ENCODE results near the gene FASTKD3. TPM values are rescaled to one million over a fixed set of nuclear protein-coding genes. Genes with fewer than 3 reads are reported as not detected.
"Not testable (repeated sequence)": the region's sequence is repeated elsewhere in the genome, so short reads cannot be mapped to it uniquely, and the experiment has no call there.

FASTKD3 gene
- total RNA-seq, 1 experiment from 2014 or later: 14.2 TPM

DNA sequence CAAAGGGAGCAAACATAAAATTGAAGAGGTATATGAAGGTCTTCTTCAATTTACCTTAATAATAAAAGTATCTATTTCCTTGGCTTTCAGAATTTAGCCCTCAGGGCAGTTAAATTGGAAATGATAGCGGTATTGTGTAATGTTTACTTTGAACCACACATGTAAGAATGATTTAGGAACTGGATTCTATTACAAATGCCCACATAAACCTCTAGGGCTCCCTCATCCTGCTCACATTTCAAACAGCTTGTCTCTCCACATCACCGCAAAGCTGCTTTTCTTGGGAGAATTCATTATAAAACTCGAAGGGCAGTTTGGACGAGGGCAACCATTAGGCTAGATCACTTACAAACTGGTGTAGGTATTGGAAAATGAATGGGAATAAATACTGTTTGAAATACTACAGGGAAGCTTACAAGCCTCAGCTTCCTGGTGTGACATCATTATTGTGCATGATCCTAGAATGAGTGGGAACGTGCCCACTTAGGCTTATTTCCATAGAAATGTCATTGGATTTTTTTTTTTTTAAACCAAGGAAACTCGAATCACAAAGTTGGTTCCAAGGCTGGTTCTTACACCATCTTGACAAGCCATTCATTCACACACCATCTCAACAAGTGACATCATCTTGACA, 47.5 kb upstream of the FASTKD3 start:
- ChIA-PET POLR2A (no interaction called here), CTCF (no interaction called here)
- H3K27me3 ChIP-seq (replicated peaks; ENCODE audit: control insufficient read depth, insufficient read depth, low read length): no peaks in the 10 kb centered on the region
- no peak overlapping the region for H3K27ac Mint-ChIP-seq (ENCODE audit: unreplicated experiment)
- H3K27me3 Mint-ChIP-seq (ENCODE audit: insufficient read depth, unreplicated experiment): no peaks in the 10 kb centered on the region
- no peaks in the 10 kb centered on the region for H3K4me1 ChIP-seq
- no peak overlapping the region for H3K4me3 Mint-ChIP-seq (ENCODE audit: unreplicated experiment)
- no peaks in the 10 kb centered on the region for H3K36me3 Mint-ChIP-seq (ENCODE audit: insufficient read depth, unreplicated experiment)
- BruUV-seq (replicated peaks): no TSS peak
- intact Hi-C loops (cut with micrococcal nuclease; ENCODE audit: unreplicated experiment): no loop called here
- H3K4me1 Mint-ChIP-seq (ENCODE audit: low read depth, unreplicated experiment): no peaks in the 10 kb centered on the region
- H3K36me3 ChIP-seq (ENCODE audit: control insufficient read depth, insufficient read depth, low read length): no peaks in the 10 kb centered on the region
- TF ChIP-seq, protein P1, sequence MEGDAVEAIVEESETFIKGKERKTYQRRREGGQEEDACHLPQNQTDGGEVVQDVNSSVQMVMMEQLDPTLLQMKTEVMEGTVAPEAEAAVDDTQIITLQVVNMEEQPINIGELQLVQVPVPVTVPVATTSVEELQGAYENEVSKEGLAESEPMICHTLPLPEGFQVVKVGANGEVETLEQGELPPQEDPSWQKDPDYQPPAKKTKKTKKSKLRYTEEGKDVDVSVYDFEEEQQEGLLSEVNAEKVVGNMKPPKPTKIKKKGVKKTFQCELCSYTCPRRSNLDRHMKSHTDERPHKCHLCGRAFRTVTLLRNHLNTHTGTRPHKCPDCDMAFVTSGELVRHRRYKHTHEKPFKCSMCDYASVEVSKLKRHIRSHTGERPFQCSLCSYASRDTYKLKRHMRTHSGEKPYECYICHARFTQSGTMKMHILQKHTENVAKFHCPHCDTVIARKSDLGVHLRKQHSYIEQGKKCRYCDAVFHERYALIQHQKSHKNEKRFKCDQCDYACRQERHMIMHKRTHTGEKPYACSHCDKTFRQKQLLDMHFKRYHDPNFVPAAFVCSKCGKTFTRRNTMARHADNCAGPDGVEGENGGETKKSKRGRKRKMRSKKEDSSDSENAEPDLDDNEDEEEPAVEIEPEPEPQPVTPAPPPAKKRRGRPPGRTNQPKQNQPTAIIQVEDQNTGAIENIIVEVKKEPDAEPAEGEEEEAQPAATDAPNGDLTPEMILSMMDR (IDR thresholded peaks at IDR 0.05; ENCODE audit: insufficient read depth in 1 of 2, low read depth in 1 of 2, low read length in 1 of 2, severe bottlenecking in 1 of 2, unreplicated experiment in 1 of 2): no peak
- peaks cover 4% of the 10 kb centered on the region for H3K9me3 ChIP-seq
- H3K9me3 Mint-ChIP-seq (ENCODE audit: unreplicated experiment): no peaks in the 10 kb centered on the region
- no peak for DNase-seq
- no peak overlapping the region for H3K4me3 ChIP-seq (ENCODE audit: low read depth, low read length)

DNA sequence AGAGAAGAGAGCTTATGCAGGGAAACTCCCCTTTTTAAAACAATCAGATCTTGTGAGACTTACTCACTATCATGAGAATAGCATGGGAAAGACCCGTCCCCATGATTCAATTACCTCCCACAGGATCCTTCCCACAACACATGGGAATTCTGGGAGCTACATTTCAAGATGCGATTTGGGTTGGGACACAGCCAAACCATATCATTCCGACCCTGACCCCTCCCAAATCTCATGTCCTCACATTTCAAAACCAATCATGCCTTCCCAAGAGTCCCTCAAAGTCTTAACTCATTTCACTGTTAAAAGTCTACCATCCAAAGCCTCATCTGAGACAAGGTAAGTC, 42.6 kb upstream of the FASTKD3 start:
- H3K27ac Mint-ChIP-seq (ENCODE audit: unreplicated experiment); BruUV-seq (replicated peaks); H3K4me1 ChIP-seq; H3K4me1 Mint-ChIP-seq (ENCODE audit: low read depth, unreplicated experiment); H3K27me3 ChIP-seq (replicated peaks; ENCODE audit: control insufficient read depth, insufficient read depth, low read length); intact Hi-C loops (cut with micrococcal nuclease; ENCODE audit: unreplicated experiment); DNase-seq; H3K4me3 ChIP-seq (ENCODE audit: low read depth, low read length); CTCF ChIA-PET; H3K4me3 Mint-ChIP-seq (ENCODE audit: unreplicated experiment); H3K27me3 Mint-ChIP-seq (ENCODE audit: insufficient read depth, unreplicated experiment); H3K36me3 ChIP-seq (ENCODE audit: control insufficient read depth, insufficient read depth, low read length); POLR2A ChIA-PET: not testable (repeated sequence)
- H3K9me3 ChIP-seq: peaks cover 10% of the 10 kb centered on the region
- Mint-ChIP-seq H3K36me3 (ENCODE audit: insufficient read depth, unreplicated experiment) (peaks cover 22% of the 10 kb centered on the region), H3K9me3 (ENCODE audit: unreplicated experiment) (peaks cover 18% of the 10 kb centered on the region)

DNA sequence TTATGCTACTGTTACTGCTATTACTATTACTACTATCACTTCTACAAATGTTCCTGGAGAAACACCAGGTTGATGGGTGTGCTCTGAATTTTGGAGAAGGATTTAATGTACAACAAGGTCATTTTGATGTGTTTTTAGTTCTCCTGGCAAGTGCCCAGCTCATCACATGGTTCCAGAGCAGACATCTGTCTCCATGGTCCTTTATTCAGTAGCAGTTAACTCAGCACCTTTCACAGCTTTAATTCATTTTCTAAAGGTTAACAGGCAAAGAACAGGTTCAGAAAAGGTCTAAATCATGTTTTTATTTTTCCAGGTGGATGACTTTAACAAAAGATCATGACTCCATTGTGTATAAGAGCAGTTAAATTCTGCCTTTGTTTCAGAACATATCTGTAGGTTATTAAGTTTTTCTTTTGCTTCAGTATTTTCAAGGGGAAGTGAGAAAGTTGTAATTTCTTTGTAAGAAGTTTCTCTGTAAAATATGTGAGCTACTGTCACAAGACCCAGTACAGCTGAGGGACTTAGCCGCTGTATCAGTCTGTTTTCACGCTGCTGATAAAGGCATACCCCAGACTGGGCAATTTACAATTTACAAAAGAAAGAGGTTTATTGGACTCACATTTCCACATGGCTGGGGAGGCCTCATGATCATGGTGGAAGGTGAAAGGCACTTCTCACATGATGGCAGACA, 42.1 kb upstream of the FASTKD3 start:
- POLR2A ChIA-PET: no interaction called here
- CTCF ChIA-PET: no interaction called here
- H3K36me3 Mint-ChIP-seq (ENCODE audit: insufficient read depth, unreplicated experiment): peaks cover 25% of the 10 kb centered on the region

More for the DNA sequence above, 42.1 kb upstream of the FASTKD3 start:
- no peaks in the 10 kb centered on the region for H3K36me3 ChIP-seq (ENCODE audit: control insufficient read depth, insufficient read depth, low read length)
- peaks cover 18% of the 10 kb centered on the region for H3K9me3 Mint-ChIP-seq (ENCODE audit: unreplicated experiment)
- no peaks in the 10 kb centered on the region for H3K27me3 Mint-ChIP-seq (ENCODE audit: insufficient read depth, unreplicated experiment)
- no peaks in the 10 kb centered on the region for H3K4me1 ChIP-seq
- TF ChIP-seq, protein P1 (IDR thresholded peaks at IDR 0.05; ENCODE audit: insufficient read depth in 1 of 2, low read depth in 1 of 2, low read length in 1 of 2, severe bottlenecking in 1 of 2, unreplicated experiment in 1 of 2): no peak
- H3K9me3 ChIP-seq: peaks cover 10% of the 10 kb centered on the region
- BruUV-seq (replicated peaks): no TSS peak
- intact Hi-C loops (cut with micrococcal nuclease; ENCODE audit: unreplicated experiment): no loop called here
- no peaks in the 10 kb centered on the region for H3K4me1 Mint-ChIP-seq (ENCODE audit: low read depth, unreplicated experiment)
- no peak overlapping the region for H3K27ac Mint-ChIP-seq (ENCODE audit: unreplicated experiment)
- no peak for DNase-seq
- no peaks in the 10 kb centered on the region for H3K27me3 ChIP-seq (replicated peaks; ENCODE audit: control insufficient read depth, insufficient read depth, low read length)
- H3K4me3 Mint-ChIP-seq (ENCODE audit: unreplicated experiment): no peak overlapping the region
- no peak overlapping the region for H3K4me3 ChIP-seq (ENCODE audit: low read depth, low read length)

Data from Caco-2 (cell line).